Glomerular endothelial cell (primary cell): ENCODE data around the gene GNB1. TPM values are rescaled to one million over a fixed set of nuclear protein-coding genes. Genes with fewer than 3 reads are reported as not detected.
"Not testable (repeated sequence)": the region's sequence is repeated elsewhere in the genome, so short reads cannot be mapped to it uniquely, and the experiment has no call there.

Source experiments
- DNase-seq: peaks from one replicate; pipeline ENCODE4 v3.0.0-alpha.2; 2011; ENCODE audit warnings: low read depth, low spot score; ENCODE audit errors: extremely low read depth
- total RNA-seq: library from RNA; depleted of rRNA; stranded (reverse); fragments of >200 nt; gene quantifications from 2 replicates; pipeline ENCODE4 v1.2.3, GENCODE V29; 2015

The GNB1 gene
- total RNA-seq, 1 donor from 2014 or later, result 291 TPM

DNA sequence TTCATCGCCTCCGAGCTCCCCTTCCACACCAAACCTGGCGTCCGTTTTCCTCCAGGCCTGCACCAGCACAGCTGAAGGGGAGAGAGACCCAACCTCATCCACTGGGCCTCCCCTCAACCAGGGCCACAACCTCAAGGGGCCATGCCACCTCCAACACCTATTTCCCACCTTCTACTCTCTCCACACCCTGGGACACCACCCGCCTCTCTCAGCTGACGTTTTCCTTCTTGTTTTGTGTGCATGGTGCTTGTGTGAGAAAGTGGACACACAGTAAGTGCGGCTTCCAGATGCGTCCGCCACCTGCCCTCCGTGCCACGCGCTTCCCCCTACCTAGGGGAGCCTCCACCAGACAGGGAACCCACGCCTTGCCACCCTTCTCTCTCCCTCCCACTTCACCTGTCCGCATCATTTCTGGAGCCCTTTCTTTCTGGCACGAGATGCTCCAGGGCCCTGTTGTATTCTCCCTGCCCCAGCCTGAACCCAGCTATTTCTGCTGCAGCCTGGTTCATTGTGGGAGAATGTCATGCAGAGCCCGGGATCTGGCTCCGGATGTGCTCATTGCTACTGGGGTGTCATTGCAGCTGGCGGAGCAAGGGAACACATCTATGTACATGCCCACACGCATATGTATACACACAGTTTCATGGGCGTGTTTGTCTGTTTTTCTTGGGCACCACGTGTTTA lies 1.3 kb upstream of the GNB1 start:
- DNase-seq, result no peak

DNA sequence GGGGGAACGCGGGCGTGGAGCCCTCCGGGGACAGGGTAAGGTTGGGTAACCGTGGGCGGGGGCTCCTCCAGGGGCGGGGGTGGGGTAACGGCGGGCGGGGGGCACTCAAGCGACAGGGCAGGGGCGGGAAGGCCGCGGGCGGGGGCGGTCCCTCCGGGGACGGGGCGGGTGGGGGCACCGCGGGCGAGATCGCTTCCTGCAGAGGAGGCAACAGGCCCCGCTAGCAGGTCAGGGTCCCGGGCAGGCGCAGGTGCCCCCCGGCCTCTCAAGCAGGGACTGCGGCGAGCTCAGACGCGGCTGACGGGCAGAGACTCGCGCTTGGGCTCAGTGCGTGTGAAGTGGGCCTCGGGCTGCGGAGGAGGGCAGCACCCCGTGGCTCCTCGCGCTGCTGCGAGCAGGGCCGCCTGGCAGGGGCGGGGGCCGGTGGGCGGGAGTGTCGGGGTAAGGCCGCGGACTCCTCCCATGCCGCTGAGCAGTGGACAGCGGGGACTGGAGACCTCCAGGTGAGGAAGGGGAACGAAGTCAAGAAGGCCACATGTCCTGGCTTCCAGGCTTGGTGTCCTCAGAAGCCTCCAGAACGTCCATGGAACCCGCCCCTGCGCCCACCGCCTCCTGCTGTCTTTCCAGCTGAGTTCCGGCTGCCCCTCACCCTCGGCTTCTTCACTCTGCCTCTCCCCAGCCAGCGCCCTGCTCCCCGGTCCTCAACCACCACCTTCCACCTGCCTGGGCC lies 627 bp upstream of the GNB1 start:
- no peak for DNase-seq

GRCh38 chr1:1889847-1890505 lies 911 bp downstream of the GNB1 start:
- DNase-seq, result no peak

GRCh38 chr1:1889090-1889750 lies 1.7 kb downstream of the GNB1 start:
- DNase-seq, result no peak

DNA sequence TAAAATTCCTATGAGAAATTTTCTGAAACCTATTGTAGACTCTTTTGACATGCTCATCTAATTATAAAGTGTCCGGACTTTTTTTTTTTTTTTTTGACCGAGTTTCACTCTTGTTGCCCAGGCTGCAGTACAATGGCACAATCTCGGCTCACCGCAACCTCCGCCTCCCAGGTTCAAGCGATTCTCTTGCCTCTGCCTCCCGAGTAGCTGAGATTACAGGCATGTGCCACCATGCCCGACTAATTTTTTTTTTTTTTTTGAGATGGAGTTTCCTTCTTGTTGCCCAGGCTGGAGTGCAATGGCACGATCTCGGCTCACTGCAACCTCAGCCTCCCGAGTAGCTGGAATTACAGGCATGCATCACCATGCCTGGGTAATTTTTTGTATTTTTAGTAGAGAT lies 7.0 kb downstream of the GNB1 start:
- DNase-seq, result not testable (repeated sequence)

DNA sequence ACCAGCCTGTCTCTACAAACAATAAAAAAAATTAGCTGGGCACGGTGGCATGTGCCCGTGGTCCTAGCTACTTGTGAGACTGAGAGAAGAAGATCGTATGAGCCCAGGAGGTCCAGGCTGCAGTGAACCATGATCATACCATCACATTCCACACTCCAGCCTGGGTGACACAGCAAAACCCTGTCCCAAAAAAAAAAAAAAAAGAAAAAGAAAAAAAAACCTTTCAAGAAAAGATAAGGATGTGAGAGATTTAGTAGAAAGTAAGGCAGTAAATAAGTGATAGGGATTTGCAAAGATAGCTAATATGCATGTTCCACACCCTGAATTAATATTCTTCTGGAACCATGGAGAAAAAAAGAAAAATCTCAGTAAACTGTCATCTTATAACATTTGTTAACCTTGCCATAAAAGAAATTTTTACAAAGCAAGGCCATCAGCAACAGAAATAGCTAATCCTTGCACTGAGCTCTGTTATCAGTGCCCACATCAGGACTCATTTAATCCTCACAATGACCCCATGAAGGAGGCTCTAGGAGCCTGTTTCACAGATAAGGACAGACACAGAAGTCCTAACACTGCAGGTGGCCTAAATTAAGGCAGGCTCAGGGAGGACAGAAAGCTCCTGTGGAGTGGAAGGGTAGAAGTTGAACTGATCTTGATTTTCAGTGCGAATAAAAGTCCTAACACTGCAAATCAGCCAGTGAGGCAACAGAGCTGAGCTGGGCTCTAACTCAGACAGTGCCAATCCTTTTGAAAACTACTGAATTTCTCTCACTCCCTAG lies 7.6 kb downstream of the GNB1 start:
- DNase-seq, result no peak

- DNase-seq, result no peak
Observed at GRCh38 chr1:1881727-1882126, 9.2 kb downstream of the GNB1 start.

GRCh38 chr1:1880617-1881312 lies 10.1 kb downstream of the GNB1 start:
- no peak for DNase-seq

- DNase-seq, result no peak
Observed at GRCh38 chr1:1879942-1880341, 10.9 kb downstream of the GNB1 start.

DNA sequence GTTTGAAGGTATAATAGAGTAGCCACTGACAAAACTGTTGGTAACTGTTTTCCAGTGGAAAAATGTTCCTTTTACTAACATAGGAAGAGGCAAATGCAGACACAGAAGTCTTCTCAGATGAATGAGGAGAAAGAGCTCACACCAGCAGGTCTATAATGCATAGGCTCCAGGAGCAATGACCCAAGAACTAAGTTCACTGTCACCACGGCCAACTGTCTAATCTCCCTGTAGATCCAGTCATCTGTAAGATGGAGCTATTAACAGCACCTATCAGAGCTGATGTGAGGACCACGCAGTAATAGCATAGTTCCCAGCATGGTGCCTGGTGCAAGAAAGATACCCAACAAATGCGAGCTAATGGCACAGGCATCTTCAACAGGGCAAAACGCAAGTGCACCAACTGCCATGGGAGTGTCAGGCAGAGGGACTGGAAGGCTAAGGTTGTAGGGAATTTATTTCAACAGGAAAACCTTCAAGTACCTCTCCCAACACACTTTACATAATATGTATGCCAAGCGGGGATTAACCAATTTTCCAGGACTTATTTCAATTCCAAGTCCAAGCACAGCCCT lies 12.9 kb downstream of the GNB1 start:
- no peak for DNase-seq

GRCh38 chr1:1876335-1876930 lies 14.5 kb downstream of the GNB1 start:
- DNase-seq, result no peak

DNA sequence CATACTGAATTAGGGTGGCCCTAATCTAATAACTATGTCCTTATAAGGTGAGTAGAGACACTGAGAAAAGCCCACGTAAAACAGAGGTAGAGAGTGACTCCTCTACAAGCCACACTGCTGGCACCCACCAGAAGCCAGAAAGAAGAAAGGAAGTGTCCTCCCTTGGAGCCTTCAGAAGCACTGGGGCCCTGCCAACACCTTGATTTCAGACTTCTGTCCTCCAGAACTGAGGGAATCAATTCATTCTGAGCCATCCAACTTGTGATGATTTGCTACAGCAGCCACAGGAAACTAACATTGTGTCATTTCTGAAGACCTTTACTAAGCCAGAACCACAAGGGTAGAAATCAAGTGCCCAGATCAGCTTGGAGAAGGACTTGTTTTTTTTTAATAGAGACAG lies 15.0 kb downstream of the GNB1 start:
- DNase-seq, result no peak

DNA sequence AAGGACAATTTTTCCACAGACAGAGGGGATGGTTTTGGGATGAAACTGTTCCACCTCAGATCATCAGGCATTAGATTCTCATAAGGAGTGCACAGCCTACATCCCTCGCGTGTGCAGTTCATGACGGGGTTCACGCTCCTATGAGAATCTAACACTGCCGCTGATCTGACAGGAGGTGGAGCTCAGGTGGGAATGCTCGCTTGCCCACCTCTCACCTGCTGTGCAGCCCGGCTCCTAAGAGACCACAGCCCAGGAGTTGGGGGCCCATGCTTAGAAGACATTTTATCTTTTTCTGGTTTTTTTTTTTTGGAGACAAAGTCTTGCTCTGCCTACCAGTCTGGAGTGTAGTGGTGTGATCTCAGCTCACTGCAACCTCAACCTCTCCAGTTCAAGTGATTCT lies 16.0 kb downstream of the GNB1 start:
- DNase-seq, result no peak

DNA sequence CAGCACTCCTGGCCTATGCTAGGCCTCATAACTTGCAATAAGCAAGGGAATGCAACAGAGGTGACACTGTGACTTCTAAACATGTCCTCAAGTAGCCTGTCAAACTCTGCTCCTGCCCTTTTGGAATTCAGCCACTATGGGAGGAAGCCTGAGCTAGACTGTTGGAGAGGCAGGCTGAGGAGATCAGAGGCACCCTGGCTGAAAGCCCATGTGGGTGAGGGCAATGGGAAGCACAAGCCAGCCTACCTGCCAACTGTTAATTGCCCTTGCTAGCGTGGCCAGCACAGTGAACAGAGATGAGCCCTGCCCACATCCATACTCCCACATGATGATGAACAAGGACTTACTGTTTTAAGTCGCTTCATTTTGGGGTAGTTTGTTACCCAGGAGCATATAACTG lies 17.7 kb downstream of the GNB1 start:
- no peak for DNase-seq

DNA sequence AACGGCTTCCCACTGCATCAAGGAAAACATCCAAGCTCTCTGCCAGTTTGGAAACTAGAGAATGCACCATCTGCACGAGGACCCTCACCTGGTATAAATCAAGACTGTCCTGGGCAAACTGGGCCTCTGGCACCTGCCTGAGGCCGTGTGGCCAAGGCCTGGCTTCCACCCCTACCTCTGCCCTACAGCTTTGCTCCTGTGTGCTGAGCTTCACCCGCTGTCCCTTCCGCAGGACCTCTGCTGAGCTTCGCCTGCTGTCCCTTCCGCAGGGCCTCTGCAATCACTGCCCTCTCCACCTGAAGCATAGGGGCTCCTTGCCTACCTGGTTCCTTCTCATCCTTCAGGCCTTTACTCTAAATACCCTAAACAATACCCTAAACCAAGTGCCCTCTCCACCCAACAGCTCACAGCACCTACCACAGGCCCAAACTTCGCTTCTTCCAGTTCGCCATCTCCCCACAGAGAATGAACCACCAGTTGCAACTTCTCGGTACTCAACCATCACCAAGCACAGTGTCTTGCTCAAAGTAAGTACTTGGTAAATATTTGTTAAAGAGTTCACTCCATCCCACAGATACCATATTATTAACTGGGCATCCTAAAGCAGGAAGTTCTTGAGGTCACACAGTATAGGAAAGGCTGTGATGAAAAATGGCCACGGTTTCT lies 18.4 kb downstream of the GNB1 start:
- DNase-seq, result no peak

DNA sequence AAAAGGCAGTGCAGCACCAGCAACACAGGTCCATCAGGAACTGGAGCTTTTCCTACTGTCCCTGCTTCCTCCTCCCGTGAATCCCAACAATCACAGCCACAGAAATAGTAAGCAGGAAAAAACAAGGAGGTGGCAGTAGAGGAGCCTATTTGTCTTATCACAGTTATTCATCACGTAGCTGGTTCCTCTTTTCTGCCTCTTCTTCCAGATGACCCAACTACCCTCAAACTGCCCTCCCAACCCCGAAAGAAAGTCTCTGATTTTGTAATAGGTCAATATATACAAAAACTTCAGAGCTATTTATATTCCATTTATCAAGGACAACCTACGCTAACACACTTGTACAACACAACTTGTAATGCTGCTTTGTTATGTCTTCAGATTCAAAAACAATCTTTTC lies 21.4 kb downstream of the GNB1 start:
- no peak for DNase-seq

DNA sequence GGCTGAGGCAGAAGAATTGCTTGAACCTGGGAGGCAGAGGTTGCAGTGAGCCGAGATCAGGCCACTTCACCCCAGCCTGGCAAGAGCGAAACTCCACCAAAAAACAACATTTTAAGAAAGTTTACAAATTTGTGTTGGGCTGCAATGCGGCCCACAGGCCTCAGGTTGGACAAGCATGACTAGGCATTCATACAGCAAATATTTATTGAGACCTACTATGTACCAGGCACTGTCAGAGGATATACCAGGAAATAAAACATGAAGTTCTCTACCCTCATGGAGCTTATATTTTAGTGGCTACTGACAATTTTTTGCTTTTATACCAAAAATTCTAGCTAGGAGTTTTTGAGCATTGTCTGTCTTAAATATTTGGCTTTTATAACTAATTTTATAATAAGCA lies 23.7 kb downstream of the GNB1 start:
- DNase-seq, result no peak

DNA sequence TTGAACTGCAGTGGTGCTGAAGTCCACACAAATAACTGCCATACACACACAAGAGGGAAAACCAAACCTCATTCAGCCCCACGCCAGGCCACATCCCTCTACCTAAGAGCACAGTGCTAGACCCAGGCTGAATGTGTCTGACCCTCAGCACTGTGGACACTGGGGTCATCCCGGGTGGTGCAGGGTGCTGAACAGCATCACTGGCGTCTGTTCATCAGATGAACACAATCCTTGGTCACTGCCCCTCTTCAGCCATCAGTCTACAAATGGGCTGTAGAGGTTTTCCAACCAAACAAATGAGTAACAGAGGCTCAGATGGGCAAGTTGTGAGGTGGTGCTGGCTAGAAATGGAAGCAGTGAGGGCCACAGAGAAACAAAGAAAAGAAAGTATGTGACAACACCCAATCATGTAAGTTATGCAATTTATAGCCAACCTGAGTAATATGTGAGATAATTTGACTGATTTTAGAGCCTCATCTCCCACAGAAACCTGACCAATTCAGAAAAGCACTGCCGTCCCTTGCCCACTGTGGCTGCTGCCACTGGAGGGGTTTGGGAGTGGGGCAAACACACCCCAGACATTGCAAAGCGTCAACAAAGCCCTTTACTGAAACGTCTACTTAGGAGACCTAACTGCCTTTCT lies 27.9 kb downstream of the GNB1 start:
- DNase-seq, result no peak
